Raji (cell line): ENCODE measurements around the gene SLC28A3.

Experiments
- POLR2A ChIP-seq: IDR thresholded peaks from 2 replicates; pipeline ENCODE4 v1.6.1; 2011; ENCODE audit warnings: low read depth, low read length, control low read depth; ENCODE audit not compliant: insufficient read depth

SLC28A3 gene

DNA sequence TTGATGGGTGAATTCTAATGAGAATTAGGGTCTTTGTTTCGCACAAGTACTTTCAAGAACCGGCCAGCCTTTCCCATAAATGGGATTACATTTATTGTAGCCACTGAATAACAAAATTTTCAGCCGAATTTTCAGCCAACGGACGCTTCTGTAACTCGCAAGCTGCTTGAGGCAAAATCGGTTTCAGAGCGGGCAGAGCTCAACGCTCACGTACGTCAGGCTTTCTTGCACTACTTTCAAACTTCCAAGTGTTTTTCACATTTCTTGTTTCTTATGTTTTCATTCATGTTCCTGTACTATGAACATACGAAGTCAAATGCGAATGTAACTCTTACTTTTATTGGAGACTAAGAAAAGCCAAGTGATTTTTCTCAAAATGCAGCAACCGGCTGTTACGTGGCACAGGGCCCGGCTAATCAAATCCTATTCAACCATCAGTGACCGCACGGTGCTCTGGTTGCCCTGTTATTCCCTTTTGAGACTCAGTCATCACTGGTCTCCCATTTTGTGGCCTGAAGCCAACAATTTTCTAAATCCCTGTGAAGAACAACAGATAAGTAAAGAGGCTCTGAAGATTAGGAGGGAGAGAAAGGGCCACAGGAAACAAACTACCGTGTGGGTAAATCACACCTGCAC is 68.5 kb downstream of the SLC28A3 start:
- TF ChIP-seq POLR2A = no peak

DNA sequence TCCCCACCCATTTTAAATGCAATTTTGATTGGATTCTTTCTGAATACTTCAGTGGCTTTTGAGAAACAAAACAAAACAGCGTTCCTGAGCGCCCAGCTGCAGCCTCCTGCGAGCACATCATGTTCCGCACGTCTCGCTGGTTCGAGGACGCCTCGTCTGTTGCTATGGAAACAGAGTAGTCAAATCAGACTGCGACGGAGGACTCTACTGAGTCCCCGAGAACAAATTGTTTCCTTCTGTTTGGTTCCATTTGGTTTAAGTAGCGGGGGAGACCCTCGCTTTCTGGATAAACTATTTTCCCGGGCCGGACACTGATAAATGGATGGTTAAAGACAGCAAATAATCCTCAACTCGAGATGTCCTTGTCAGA is 69.0 kb downstream of the SLC28A3 start:
- no peak for TF ChIP-seq POLR2A

DNA sequence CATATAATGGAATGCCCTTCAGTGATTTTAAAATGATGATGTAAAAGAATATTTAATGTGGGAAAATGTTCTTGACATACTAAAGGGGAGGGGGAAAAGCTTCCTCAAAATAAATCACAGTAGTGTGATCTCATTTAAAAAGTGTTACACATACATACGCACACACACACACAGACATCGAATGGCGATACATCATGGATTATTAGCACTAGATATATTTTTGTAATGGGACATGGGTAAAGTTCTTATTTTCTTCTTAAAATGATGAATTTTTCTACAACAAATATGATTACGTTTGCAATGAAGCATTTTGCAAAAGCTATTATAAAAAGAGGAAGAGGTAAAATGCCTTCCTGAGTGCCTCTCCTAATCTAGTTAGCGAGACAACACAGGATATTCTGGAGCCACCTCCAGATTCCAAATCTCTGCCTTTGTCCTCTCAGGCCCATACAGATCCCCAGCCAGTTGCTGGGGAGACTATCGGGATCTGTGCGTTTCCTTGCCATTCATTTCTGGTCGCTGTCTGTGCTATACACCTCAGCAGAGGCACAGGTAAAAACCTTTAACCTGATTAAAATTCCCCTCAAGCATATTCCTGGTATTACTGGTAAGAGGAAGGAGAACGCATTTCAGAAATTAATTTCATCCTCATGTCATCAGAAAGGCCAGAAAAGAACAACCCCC is 69.6 kb downstream of the SLC28A3 start:
- no peak for TF ChIP-seq POLR2A

- TF ChIP-seq POLR2A = no peak
Measured at GRCh38 chr9:84266087-84266561, 74.4 kb downstream of the SLC28A3 start.

GRCh38 chr9:84264307-84265029 is 76.1 kb downstream of the SLC28A3 start:
- TF ChIP-seq POLR2A = no peak

DNA sequence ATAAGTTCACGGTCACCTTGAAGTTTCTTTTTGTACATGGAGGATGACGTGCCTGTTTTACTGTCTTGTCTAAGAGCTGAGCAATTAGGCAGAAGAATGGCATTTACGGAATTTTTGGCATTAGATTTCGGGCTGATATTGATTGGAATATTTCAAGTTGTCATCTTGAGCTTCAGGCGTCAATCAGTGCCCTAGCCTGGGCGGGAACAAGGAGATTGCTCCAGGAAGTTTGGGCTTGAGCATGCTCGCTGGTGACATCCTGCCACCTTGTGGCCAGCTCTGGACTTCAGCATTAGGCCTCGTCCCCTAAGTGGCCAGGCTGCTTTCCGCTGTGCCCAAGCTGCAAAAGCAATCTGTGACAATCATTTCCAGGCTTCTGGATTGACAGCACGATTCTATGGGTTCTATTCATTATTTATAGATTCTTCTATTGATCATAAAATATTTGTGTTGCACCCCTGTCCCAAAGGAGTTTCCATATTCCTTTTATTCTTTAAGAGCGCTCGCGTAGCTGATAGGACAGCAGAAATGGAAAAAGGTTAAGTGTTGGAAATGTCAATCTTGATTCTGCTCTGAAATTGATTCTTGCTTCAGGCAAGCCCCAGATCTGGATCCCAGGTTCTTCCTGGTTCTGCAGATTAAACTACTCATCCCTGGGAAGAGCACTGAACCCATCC is 79.3 kb downstream of the SLC28A3 start:
- TF ChIP-seq POLR2A = no peak

- TF ChIP-seq POLR2A = no peak
Measured at GRCh38 chr9:84258371-84258770, 82.2 kb downstream of the SLC28A3 start.

DNA sequence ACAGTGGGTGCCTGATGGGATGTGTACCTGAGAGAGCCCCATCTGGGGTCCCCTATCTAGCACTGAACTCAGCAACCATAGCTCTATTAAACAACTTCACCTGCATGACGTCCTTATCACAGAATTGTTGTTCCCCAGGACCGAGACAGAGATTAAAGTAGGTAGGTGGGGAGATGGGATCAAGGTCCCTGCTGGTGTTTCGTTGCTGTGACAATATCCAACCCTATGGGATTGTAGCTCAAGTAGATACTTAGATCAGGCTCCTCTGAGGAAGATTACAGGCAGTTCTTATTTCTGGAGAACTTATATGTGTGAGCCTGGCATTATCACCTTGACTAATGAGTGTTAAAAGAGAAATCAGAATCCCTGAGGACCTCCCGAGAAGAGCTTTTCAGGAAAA is 84.9 kb downstream of the SLC28A3 start:
- no peak for TF ChIP-seq POLR2A

DNA sequence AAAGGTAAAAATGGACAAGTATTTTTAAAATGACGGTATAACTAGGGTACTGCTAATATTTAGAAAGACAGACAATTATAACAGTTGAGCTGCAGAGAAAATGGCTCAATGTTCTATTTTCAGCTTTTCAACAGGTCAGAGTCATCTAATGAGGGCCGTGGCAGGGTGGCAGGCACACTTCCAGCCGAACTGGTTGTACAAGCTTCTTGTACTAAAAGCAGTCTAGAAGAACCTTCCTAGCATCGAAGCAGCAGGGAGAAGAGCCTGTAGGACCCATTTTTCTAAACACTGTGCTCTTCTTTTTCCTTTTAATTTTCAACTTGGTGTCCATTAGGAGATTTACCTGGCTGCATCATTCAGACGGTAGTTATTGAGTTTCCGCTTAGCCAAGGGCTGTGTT is 85.6 kb downstream of the SLC28A3 start:
- no peak for TF ChIP-seq POLR2A

DNA sequence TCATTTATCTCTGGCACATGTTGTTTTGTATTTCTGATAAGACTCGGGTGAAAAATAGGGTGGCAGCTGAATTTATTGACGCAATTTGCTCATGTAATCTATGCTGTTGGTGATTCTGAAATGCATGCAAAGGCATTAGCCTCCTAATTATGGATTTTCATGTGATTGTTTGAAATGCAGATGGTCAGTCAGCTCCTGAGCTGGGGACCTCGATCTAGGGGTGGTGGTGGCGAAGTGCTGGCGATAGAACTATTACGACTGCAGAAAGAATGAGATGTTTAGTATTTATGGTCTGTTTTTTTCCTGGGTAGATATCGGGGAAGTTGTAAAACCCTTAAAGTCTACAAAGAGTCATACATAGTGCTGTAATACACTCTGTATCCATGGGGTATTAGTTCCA is 88.6 kb downstream of the SLC28A3 start:
- TF ChIP-seq POLR2A = no peak

DNA sequence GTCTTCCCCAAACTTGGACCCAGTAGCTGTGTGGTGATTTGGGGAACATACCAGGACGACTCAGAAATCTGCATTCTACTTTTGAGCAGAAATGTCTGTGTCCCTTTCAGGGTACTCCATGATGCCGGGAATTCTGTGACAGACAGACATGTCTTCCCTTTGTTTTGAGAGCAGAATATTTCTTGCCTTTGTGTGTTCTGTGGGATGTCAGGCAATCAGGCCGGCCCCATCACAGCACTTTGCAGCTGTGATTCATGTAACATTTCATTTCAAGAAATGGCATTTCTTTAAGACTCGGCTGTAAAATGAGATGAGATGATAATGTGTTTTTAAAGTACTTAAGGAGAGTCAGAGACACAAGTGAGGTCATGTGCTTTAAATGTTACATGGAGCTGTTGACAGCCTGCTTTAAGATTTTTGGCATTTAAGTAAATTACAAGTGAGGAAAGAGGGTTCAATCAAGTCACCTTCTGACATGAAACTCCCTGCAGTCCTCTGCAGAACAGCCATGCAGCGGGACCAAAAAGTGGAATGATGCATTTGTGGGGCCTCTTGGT is 98.7 kb downstream of the SLC28A3 start:
- TF ChIP-seq POLR2A = no peak

DNA sequence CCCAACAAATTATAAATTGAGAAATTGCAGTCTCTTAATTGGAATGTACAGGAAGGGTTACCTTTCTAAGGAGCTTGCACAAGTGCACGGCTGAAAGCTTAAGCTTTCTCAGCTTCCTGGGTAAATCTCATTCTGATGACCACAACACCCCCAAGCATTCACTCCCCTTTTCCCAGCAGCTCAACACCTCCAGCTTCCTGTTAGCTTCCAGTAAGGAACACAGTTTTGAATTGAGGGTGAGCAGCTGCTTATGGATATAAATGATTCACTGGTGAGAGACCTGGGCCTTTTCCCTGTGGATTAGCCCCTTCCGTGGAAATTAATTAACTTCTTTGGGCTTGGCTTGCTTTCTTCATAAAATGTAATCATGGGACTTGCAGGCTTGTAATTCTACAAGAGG is 101.2 kb downstream of the SLC28A3 start:
- no peak for TF ChIP-seq POLR2A

DNA sequence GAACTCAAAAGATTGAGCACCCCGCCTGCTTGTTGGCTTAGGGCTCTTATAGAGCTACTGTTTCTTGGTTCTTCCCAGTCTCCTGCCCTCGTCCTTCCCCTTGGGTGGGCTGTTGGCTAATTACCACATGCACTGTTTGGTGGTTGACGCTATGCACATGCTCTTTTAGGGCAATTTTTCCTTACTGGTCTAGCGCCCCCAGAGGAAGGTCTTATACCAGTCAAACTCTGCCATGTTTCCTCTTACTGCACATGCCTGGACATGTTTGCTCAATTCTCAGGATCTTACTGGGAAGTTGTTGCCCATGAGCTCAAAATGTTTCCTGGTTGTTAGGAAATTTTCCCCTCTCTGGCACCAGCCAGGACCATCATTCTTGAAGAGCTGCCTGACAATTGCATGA is 101.9 kb downstream of the SLC28A3 start:
- TF ChIP-seq POLR2A = no peak

DNA sequence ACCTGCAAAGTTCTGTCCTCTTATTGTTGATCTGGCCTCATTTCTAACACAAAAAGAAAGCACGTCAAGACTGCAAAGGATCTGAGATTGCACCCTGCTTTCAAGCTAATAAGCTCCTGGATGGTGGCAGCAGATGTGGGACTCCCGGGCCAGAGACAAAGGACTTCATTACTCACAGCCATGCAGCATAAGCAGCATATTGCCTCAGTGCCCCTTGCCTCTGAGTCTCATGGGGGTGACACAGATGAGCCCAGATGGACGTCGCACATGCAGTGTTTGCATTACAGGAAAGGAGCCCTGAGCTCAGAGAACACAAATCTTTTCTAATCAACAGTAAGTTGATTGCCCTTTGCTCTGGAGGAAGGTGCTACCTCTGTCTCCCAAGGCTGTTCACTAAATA is 105.0 kb downstream of the SLC28A3 start:
- TF ChIP-seq POLR2A = no peak
